ENCODE results near the gene TDRD9.

GRCh38 chr14:103910984-103911383, 17.3 kb upstream of the TDRD9 start:
- TF ChIP-seq POLR2A (IDR thresholded peaks at IDR 0.05; ENCODE audit: low read depth, low read length) (no peak), POLR2AphosphoS5 (IDR thresholded peaks at IDR 0.05; ENCODE audit: low read depth, low read length) (no peak)

Data from GM12892 (cell line).